Stimulated activated memory B cell treated with anti-CD40 and anti-IgM and Interleukin-4, amounts not matched to agents 10 μg/mL and 1 μg/mL and 100 μg/mL, for 72 hours (primary cell): ENCODE results near the gene KLK8.
A peak's percentile ranks its signal among the peaks of the same experiment; 100 is the strongest.

ENCODE experiments used
- ATAC-seq: fragments of 150-1000 bp; cut with Tn5 transposase; 2 replicates; pipeline ENCODE4 v1.10.0; 2021
- H3K27ac Mint-ChIP-seq: one replicate; pipeline ENCODE4 v1.8.0; 2022; ENCODE audit warnings: mild to moderate bottlenecking, mixed read lengths
- H3K27me3 Mint-ChIP-seq: one replicate; pipeline ENCODE4 v1.8.0; 2022; ENCODE audit warnings: mixed read lengths
- H3K36me3 Mint-ChIP-seq: one replicate; pipeline ENCODE4 v1.8.0; 2022; ENCODE audit warnings: mixed read lengths
- H3K4me1 Mint-ChIP-seq: one replicate; pipeline ENCODE4 v1.8.0; 2022; ENCODE audit warnings: mixed read lengths
- H3K4me3 Mint-ChIP-seq: one replicate; pipeline ENCODE4 v1.8.0; 2022; ENCODE audit warnings: mild to moderate bottlenecking, moderate library complexity, mixed read lengths
- H3K9me3 Mint-ChIP-seq: one replicate; pipeline ENCODE4 v1.8.0; 2022; ENCODE audit warnings: mixed read lengths

The KLK8 gene

GRCh38 chr19:51024924-51025323 is 23.5 kb upstream of the KLK8 start:
- Mint-ChIP-seq H3K27ac (no peak overlapping the region), H3K9me3 (peaks cover 5% of the 10 kb centered on the region), H3K27me3 (peaks cover 49% of the 10 kb centered on the region)

GRCh38 chr19:51023946-51024345 is 22.5 kb upstream of the KLK8 start:
- peaks cover 6% of the 10 kb centered on the region for H3K4me1 Mint-ChIP-seq
- H3K36me3 Mint-ChIP-seq, result no peaks in the 10 kb centered on the region
- H3K4me3 Mint-ChIP-seq, result no peak overlapping the region
- peaks cover 5% of the 10 kb centered on the region for H3K9me3 Mint-ChIP-seq
- peaks cover 58% of the 10 kb centered on the region for H3K27me3 Mint-ChIP-seq
- ATAC-seq, result no peak
- no peak overlapping the region for H3K27ac Mint-ChIP-seq

More at GRCh38 chr19:51024924-51025323, 23.5 kb upstream of the KLK8 start:
- Mint-ChIP-seq H3K4me3 (no peak overlapping the region), H3K4me1 (peaks cover 3% of the 10 kb centered on the region), H3K36me3 (no peaks in the 10 kb centered on the region)
- no peak for ATAC-seq

- H3K27ac Mint-ChIP-seq, result no peak overlapping the region
- ATAC-seq, result no peak
- peaks cover 17% of the 10 kb centered on the region for H3K4me1 Mint-ChIP-seq
Observed at GRCh38 chr19:51022526-51022925, 21.1 kb upstream of the KLK8 start.

GRCh38 chr19:51020988-51021651 is 19.7 kb upstream of the KLK8 start:
- Mint-ChIP-seq H3K9me3 (peaks cover 13% of the 10 kb centered on the region), H3K4me3 (no peak overlapping the region), H3K36me3 (peaks cover 14% of the 10 kb centered on the region), H3K27me3 (peaks cover 71% of the 10 kb centered on the region), H3K4me1 (peaks cover 26% of the 10 kb centered on the region), H3K27ac (no peak overlapping the region)
- no peak for ATAC-seq

More at GRCh38 chr19:51022526-51022925, 21.1 kb upstream of the KLK8 start:
- Mint-ChIP-seq H3K4me3 (no peak overlapping the region), H3K27me3 (peaks cover 69% of the 10 kb centered on the region), H3K9me3 (peaks cover 10% of the 10 kb centered on the region), H3K36me3 (peaks cover 7% of the 10 kb centered on the region)

- ATAC-seq, result no peak
- Mint-ChIP-seq H3K4me3 (peak within 1 kb of the TSS; percentile 24), H3K4me1 (peaks cover 26% of the 10 kb centered on the region), H3K36me3 (peaks cover 18% of the 10 kb centered on the region), H3K9me3 (peaks cover 16% of the 10 kb centered on the region), H3K27ac (peak within 1 kb of the TSS; percentile 50), H3K27me3 (peaks cover 82% of the 10 kb centered on the region)
Observed at GRCh38 chr19:51019544-51019925, 18.1 kb upstream of the KLK8 start, which contains the start of gene KLK10. TSS of gene KLK10 (minus strand) at chr19:51019709. CDS start at chr19:51019130, 579 bp downstream.

- H3K36me3 Mint-ChIP-seq, result peaks cover 18% of the 10 kb centered on the region
- H3K4me1 Mint-ChIP-seq, result peaks cover 26% of the 10 kb centered on the region
- H3K27ac Mint-ChIP-seq, result peak overlapping the region; percentile 50
- peaks cover 16% of the 10 kb centered on the region for H3K9me3 Mint-ChIP-seq
- peak overlapping the region; percentile 24 for H3K4me3 Mint-ChIP-seq
- H3K27me3 Mint-ChIP-seq, result peaks cover 82% of the 10 kb centered on the region
- peak; percentile 50 for ATAC-seq
Observed at GRCh38 chr19:51018745-51019543, 17.5 kb upstream of the KLK8 start.

GRCh38 chr19:51016798-51017683 is 15.6 kb upstream of the KLK8 start:
- no peak overlapping the region for H3K27ac Mint-ChIP-seq
- no peak for ATAC-seq
- H3K9me3 Mint-ChIP-seq, result peaks cover 11% of the 10 kb centered on the region
- H3K36me3 Mint-ChIP-seq, result peaks cover 18% of the 10 kb centered on the region
- peaks cover 26% of the 10 kb centered on the region for H3K4me1 Mint-ChIP-seq
- no peak overlapping the region for H3K4me3 Mint-ChIP-seq
- peaks cover 72% of the 10 kb centered on the region for H3K27me3 Mint-ChIP-seq

GRCh38 chr19:51015691-51016267 is 14.4 kb upstream of the KLK8 start:
- peaks cover 11% of the 10 kb centered on the region for H3K9me3 Mint-ChIP-seq
- no peak overlapping the region for H3K27ac Mint-ChIP-seq
- H3K4me1 Mint-ChIP-seq, result peaks cover 26% of the 10 kb centered on the region
- ATAC-seq, result no peak
- H3K4me3 Mint-ChIP-seq, result no peak overlapping the region
- peaks cover 18% of the 10 kb centered on the region for H3K36me3 Mint-ChIP-seq
- peaks cover 76% of the 10 kb centered on the region for H3K27me3 Mint-ChIP-seq

- Mint-ChIP-seq H3K4me3 (no peak overlapping the region), H3K27ac (no peak overlapping the region), H3K36me3 (peaks cover 18% of the 10 kb centered on the region), H3K27me3 (peaks cover 79% of the 10 kb centered on the region), H3K4me1 (peaks cover 20% of the 10 kb centered on the region), H3K9me3 (peaks cover 11% of the 10 kb centered on the region)
- ATAC-seq, result no peak
Observed at GRCh38 chr19:51014242-51014641, 12.8 kb upstream of the KLK8 start.

GRCh38 chr19:51012661-51013190 is 11.3 kb upstream of the KLK8 start:
- Mint-ChIP-seq H3K4me1 (peaks cover 9% of the 10 kb centered on the region), H3K27ac (no peak overlapping the region), H3K27me3 (peaks cover 71% of the 10 kb centered on the region), H3K36me3 (peaks cover 12% of the 10 kb centered on the region), H3K4me3 (no peak overlapping the region), H3K9me3 (peaks cover 7% of the 10 kb centered on the region)
- no peak for ATAC-seq

- Mint-ChIP-seq H3K27ac (no peak overlapping the region), H3K27me3 (peaks cover 46% of the 10 kb centered on the region), H3K9me3 (no peaks in the 10 kb centered on the region), H3K4me3 (no peak overlapping the region), H3K36me3 (no peaks in the 10 kb centered on the region), H3K4me1 (no peaks in the 10 kb centered on the region)
- no peak for ATAC-seq
Observed at GRCh38 chr19:51010066-51010795, 8.8 kb upstream of the KLK8 start.

- no peak overlapping the region for H3K4me3 Mint-ChIP-seq
- no peaks in the 10 kb centered on the region for H3K36me3 Mint-ChIP-seq
- H3K27me3 Mint-ChIP-seq, result peaks cover 37% of the 10 kb centered on the region
- no peaks in the 10 kb centered on the region for H3K9me3 Mint-ChIP-seq
- ATAC-seq, result peak; percentile 14
- H3K4me1 Mint-ChIP-seq, result no peaks in the 10 kb centered on the region
- H3K27ac Mint-ChIP-seq, result no peak overlapping the region
Observed at GRCh38 chr19:51009061-51009891, 7.9 kb upstream of the KLK8 start.

GRCh38 chr19:51007488-51007887 is 6.1 kb upstream of the KLK8 start:
- Mint-ChIP-seq H3K4me3 (no peak overlapping the region), H3K27me3 (peaks cover 43% of the 10 kb centered on the region)
- ATAC-seq, result no peak

More at GRCh38 chr19:51007488-51007887, 6.1 kb upstream of the KLK8 start:
- Mint-ChIP-seq H3K36me3 (no peaks in the 10 kb centered on the region), H3K4me1 (no peaks in the 10 kb centered on the region), H3K27ac (no peak overlapping the region), H3K9me3 (peaks cover 3% of the 10 kb centered on the region)
